Fibroblast of lung (primary cell): ENCODE measurements around the gene ARHGAP6. TPM values are rescaled to one million over a fixed set of nuclear protein-coding genes. Genes with fewer than 3 reads are reported as not detected.

Experiments used
- DNase-seq, 2 donors: peaks; one replicate each; pipeline versions ENCODE4 v3.0.0 to v3.0.0-alpha.2; 2010; ENCODE audit warnings: low read depth in 2 of 2
- H2AFZ ChIP-seq: 2 replicates; pipeline ENCODE4 v1.5.1; 2012; ENCODE audit warnings: low read length, control low read depth, inconsistent platforms
- H3K27ac ChIP-seq: 2 replicates; pipeline ENCODE4 v1.5.1; 2011; ENCODE audit warnings: low read length, control low read depth; ENCODE audit not compliant: insufficient read depth
- H3K27me3 ChIP-seq: 2 replicates; pipeline ENCODE4 v1.5.1; 2011; ENCODE audit warnings: mild to moderate bottlenecking, low read length; ENCODE audit not compliant: control insufficient read depth, insufficient read depth
- H3K36me3 ChIP-seq: 2 replicates; pipeline ENCODE4 v1.5.1; 2011; ENCODE audit warnings: low read length; ENCODE audit not compliant: control insufficient read depth, insufficient read depth
- H3K4me1 ChIP-seq: 2 replicates; pipeline ENCODE4 v1.5.1; 2011; ENCODE audit warnings: low read length; ENCODE audit not compliant: control insufficient read depth, insufficient read depth; ENCODE audit errors: extremely low read depth
- H3K4me2 ChIP-seq: 2 replicates; pipeline ENCODE4 v1.5.1; 2011; ENCODE audit warnings: low read length, control low read depth; ENCODE audit not compliant: insufficient read depth; ENCODE audit errors: extremely low read depth
- H3K4me3 ChIP-seq, 4 experiments: fragments of 200-600 bp in 1 of 4; sonication (generic) in 1 of 4; replicated peaks in 1 of 4; 2 replicates each; pipeline ENCODE4 v1.5.1; 2011 to 2016; ENCODE audit warnings: low read length in 4 of 4, low read depth in 3 of 4, mild to moderate bottlenecking in 3 of 4, control low read depth in 2 of 4, inconsistent platforms in 1 of 4, mixed read lengths in 1 of 4; ENCODE audit not compliant: insufficient read depth in 1 of 4; ENCODE audit errors: control extremely low read depth in 1 of 4
- H3K79me2 ChIP-seq: 2 replicates; pipeline ENCODE4 v1.5.1; 2012; ENCODE audit warnings: mild to moderate bottlenecking, low read length, inconsistent platforms; ENCODE audit not compliant: control insufficient read depth, insufficient read depth
- H3K9ac ChIP-seq: 2 replicates; pipeline ENCODE4 v1.5.1; 2011; ENCODE audit warnings: mild to moderate bottlenecking, low read length, control low read depth; ENCODE audit not compliant: insufficient read depth
- H3K9me3 ChIP-seq: 2 replicates; pipeline ENCODE4 v1.5.1; 2012; ENCODE audit warnings: low read depth, low read length; ENCODE audit not compliant: control insufficient read depth, insufficient read depth
- H4K20me1 ChIP-seq: 2 replicates; pipeline ENCODE4 v1.5.1; 2011; ENCODE audit warnings: low read length; ENCODE audit not compliant: control insufficient read depth, insufficient read depth; ENCODE audit errors: extremely low read depth
- EZH2 ChIP-seq: IDR thresholded peaks from 2 replicates; pipeline ENCODE4 v1.5.1; 2012; ENCODE audit warnings: low read length, control low read depth, mild to moderate bottlenecking; ENCODE audit errors: missing control alignments
- polyA plus RNA-seq, 2 donors: library from polyadenylated mRNA; depleted of rRNA in 1 of 2; stranded (reverse) in 1 of 2; unstranded in 1 of 2; fragments of >200 nt; gene quantifications; 2 replicates each; pipeline ENCODE4 v1.2.1, GENCODE V29; 2011 to 2012; ENCODE audit warnings: missing spikeins in 1 of 2
- total RNA-seq: library from RNA; depleted of rRNA; stranded (reverse); fragments of >200 nt; gene quantifications from 2 replicates; pipeline ENCODE4 v1.2.1, GENCODE V29; 2014
- TF ChIP-seq, protein P1 (sequence below), 2 donors: IDR thresholded peaks in 1 of 2; conservative IDR thresholded peaks in 1 of 2; 1 replicate in 1 of 2; 2 replicates in 1 of 2; pipeline ENCODE4 v1.5.1; 2011 to 2012; ENCODE audit warnings: low read length in 2 of 2, control low read depth in 1 of 2, inconsistent platforms in 1 of 2, low read depth in 1 of 2, mild to moderate bottlenecking in 1 of 2

Gene ARHGAP6
- total and polyA plus RNA-seq, 2 donors (not counting 1 experiment from before 2014, with no cell fraction given) = 5.9 to 11.7 TPM

DNA sequence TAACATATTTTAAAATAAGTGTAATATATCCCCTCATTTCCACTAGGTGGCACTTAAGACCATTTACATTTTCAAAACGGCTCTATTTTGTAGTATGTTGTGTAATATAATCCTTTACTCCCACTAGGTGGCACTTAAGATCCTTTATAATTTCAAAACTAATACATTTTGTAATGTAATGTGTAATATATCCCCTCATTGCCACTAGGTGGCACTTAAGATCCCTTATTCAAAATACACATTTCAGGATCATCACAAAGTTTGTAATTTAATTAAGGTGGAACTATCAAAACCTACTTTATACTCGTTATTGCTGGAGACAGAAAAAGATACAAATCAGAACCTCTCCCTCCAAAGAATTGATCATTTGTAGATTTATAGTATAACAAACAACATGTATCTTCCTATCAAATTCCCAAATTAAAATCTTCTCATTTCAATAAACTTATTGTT is 132.5 kb downstream of the ARHGAP6 start:
- no peaks in the 10 kb centered on the region for H3K27me3 ChIP-seq
- H2AFZ ChIP-seq = no peak overlapping the region
- H3K9me3 ChIP-seq = no peaks in the 10 kb centered on the region
- H3K36me3 ChIP-seq = no peaks in the 10 kb centered on the region
- no peak overlapping the region for H3K27ac ChIP-seq
- DNase-seq = peak; percentile 78 to 89
- H3K79me2 ChIP-seq = no peaks in the 10 kb centered on the region
- no peak overlapping the region for H3K9ac ChIP-seq
- no peak overlapping the region for H3K4me3 ChIP-seq
- no peak for TF ChIP-seq EZH2
- TF ChIP-seq, protein P1, sequence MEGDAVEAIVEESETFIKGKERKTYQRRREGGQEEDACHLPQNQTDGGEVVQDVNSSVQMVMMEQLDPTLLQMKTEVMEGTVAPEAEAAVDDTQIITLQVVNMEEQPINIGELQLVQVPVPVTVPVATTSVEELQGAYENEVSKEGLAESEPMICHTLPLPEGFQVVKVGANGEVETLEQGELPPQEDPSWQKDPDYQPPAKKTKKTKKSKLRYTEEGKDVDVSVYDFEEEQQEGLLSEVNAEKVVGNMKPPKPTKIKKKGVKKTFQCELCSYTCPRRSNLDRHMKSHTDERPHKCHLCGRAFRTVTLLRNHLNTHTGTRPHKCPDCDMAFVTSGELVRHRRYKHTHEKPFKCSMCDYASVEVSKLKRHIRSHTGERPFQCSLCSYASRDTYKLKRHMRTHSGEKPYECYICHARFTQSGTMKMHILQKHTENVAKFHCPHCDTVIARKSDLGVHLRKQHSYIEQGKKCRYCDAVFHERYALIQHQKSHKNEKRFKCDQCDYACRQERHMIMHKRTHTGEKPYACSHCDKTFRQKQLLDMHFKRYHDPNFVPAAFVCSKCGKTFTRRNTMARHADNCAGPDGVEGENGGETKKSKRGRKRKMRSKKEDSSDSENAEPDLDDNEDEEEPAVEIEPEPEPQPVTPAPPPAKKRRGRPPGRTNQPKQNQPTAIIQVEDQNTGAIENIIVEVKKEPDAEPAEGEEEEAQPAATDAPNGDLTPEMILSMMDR (conservative IDR thresholded peaks at IDR 0.05 in 1 of 2, IDR thresholded peaks at IDR 0.05 in 1 of 2; ENCODE audit: low read depth in 1 of 2, low read length in 2 of 2) = peak in 1 of 2 donors; percentile 39
- H3K4me2 ChIP-seq = no peak overlapping the region
- H3K4me1 ChIP-seq = peaks cover 3% of the 10 kb centered on the region
- no peaks in the 10 kb centered on the region for H4K20me1 ChIP-seq

DNA sequence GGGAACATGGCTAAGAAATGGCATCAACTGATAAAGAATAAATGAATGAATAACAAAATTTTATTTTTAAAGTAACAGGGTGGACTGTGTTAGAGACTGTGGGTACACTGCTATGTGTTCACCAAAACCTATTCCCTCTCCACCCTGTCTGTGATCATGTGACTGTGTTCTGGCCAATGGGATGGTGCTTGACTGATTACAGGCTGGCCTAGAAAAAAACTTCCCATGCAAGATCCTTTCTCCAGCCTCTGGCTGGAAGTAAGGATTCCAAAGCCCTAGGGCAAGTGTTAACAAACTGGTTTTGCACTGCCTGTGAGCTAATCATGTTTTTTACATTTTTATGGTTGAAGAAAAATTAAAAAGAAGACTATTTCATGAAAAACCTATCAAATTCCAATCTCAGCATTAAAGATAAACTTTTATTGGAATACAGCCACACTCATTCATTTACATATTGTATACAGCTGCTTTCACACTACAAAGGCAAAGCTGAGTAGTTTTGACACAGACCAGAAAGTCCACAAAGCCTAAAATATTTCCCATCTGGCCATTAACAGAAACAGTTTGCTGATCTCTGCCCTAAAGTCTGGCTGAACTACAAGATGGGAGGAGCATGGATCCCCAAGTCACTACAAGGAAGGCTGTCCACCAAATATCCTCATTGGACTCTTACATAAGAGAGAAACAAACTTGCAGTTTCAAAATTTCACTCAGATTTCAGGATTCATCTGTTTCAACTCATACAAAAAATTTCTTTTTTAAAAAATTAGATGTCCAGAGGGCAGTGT is 133.2 kb downstream of the ARHGAP6 start:
- TF ChIP-seq EZH2 = no peak
- TF ChIP-seq, protein P1 (conservative IDR thresholded peaks at IDR 0.05 in 1 of 2, IDR thresholded peaks at IDR 0.05 in 1 of 2; ENCODE audit: low read depth in 1 of 2, low read length in 2 of 2) = no peak
- no peak overlapping the region for H3K9ac ChIP-seq
- peak in 1 of 2 donors; percentile 37 for DNase-seq

DNA sequence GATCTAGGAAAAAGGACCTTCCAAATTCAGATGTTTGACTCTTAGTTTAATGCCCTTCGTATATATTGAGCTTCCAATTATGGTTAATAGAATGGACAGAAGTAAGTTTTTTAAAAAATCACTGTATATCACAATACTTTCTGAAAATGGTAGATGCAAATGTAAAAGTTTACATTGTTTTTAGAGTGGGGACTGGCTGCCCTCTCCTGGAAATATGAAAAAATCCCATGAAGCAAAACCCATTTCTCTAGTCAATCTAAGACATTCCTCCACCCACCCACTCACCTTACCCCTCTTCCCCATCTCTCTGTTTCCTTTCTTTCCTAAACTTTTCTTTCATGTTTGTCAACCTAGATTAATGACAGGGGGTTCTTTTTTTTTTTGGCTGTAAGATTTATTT is 134.5 kb downstream of the ARHGAP6 start:
- Histone ChIP-seq H3K27me3 (no peaks in the 10 kb centered on the region), H4K20me1 (no peaks in the 10 kb centered on the region), H3K9me3 (no peaks in the 10 kb centered on the region), H3K4me2 (no peak overlapping the region), H3K79me2 (no peaks in the 10 kb centered on the region), H3K4me1 (peaks cover 3% of the 10 kb centered on the region), H3K9ac (no peak overlapping the region), H3K36me3 (no peaks in the 10 kb centered on the region), H3K4me3 (no peak overlapping the region), H3K27ac (no peak overlapping the region), H2AFZ (no peak overlapping the region)
- DNase-seq = peak; percentile 3 to 42
- TF ChIP-seq, protein P1 (conservative IDR thresholded peaks at IDR 0.05 in 1 of 2, IDR thresholded peaks at IDR 0.05 in 1 of 2; ENCODE audit: low read depth in 1 of 2, low read length in 2 of 2) = peak; percentile 31 to 39
- TF ChIP-seq EZH2 = no peak

More for the DNA sequence above, 133.2 kb downstream of the ARHGAP6 start:
- H3K4me3 ChIP-seq = peak overlapping the region in 1 of 4 experiments; percentile 7
- no peaks in the 10 kb centered on the region for H3K79me2 ChIP-seq
- H4K20me1 ChIP-seq = no peaks in the 10 kb centered on the region
- H2AFZ ChIP-seq = no peak overlapping the region
- H3K27ac ChIP-seq = no peak overlapping the region
- no peaks in the 10 kb centered on the region for H3K36me3 ChIP-seq
- no peaks in the 10 kb centered on the region for H3K27me3 ChIP-seq
- H3K4me2 ChIP-seq = no peak overlapping the region
- H3K4me1 ChIP-seq = peaks cover 3% of the 10 kb centered on the region
- H3K9me3 ChIP-seq = no peaks in the 10 kb centered on the region
